PC-9 (cell line): Measurements from ENCODE around the gene CAPZB. TPM values are rescaled to one million over a fixed set of nuclear protein-coding genes. Genes with fewer than 3 reads are reported as not detected.

ENCODE experiments used
- BruUV-seq: library from RNA; stranded (reverse); fragments of 400-500 nt; replicated peaks from 2 replicates; lab custom pipeline; 2021; lab: Mats Ljungman, UMichigan
- CTCF ChIA-PET: fragments of 300-600 bp; sonication (Branson Sonifier 250); formaldehyde crosslinking; loops from one replicate; lab custom pipeline; 2022; ENCODE audit warnings: antibody characterized with exemption; lab: Charles Lee
- POLR2A ChIA-PET: fragments of 300-600 bp; sonication (Branson Sonifier 250); formaldehyde crosslinking; loops from one replicate; lab custom pipeline; 2022; ENCODE audit warnings: antibody characterized with exemption; ENCODE audit not compliant: unreplicated experiment; lab: Charles Lee
- DNase-seq, 2 experiments: peaks; one replicate each; pipeline versions ENCODE4 v3.0.0 to v3.0.0-alpha.2; 2015 to 2022; ENCODE audit warnings: mixed read lengths in 1 of 2
- H2AFZ ChIP-seq: fragments of 200-600 bp; sonication (generic); 2 replicates; pipeline ENCODE4 v1.8.1; 2017; ENCODE audit warnings: antibody characterized with exemption
- H3F3A ChIP-seq: fragments of 200-600 bp; sonication (generic); 2 replicates; pipeline ENCODE4 v1.8.1; 2017; ENCODE audit warnings: antibody characterized with exemption, mild to moderate bottlenecking, low read depth; ENCODE audit not compliant: insufficient read depth
- H3K27ac ChIP-seq: fragments of 200-600 bp; sonication (generic); 2 replicates; pipeline ENCODE4 v1.6.1; 2016; ENCODE audit warnings: mixed run types
- H3K27me3 ChIP-seq: fragments of 200-600 bp; sonication (generic); 2 replicates; pipeline ENCODE4 v1.6.1; 2016; ENCODE audit warnings: low read depth, mixed run types; ENCODE audit not compliant: insufficient read depth
- H3K36me3 ChIP-seq: fragments of 200-600 bp; sonication (generic); 2 replicates; pipeline ENCODE4 v1.6.1; 2016; ENCODE audit warnings: low read depth, mixed run types
- H3K4me1 ChIP-seq: fragments of 200-600 bp; sonication (generic); replicated peaks from 2 replicates; pipeline ENCODE4 v1.6.1; 2016; ENCODE audit warnings: mixed run types; ENCODE audit not compliant: insufficient read depth
- H3K4me2 ChIP-seq: fragments of 200-600 bp; sonication (generic); 2 replicates; pipeline ENCODE4 v1.6.1; 2017; ENCODE audit warnings: mixed run types
- H3K4me3 ChIP-seq: fragments of 200-600 bp; sonication (generic); 2 replicates; pipeline ENCODE4 v1.6.1; 2016; ENCODE audit warnings: mixed run types
- H3K79me2 ChIP-seq: fragments of 200-600 bp; sonication (generic); 2 replicates; pipeline ENCODE4 v1.6.1; 2017; ENCODE audit warnings: low read depth, mixed run types
- H3K9me2 ChIP-seq: fragments of 200-600 bp; sonication (generic); 2 replicates; pipeline ENCODE4 v1.8.1; 2017; ENCODE audit warnings: mild to moderate bottlenecking; ENCODE audit not compliant: insufficient read depth
- H3K9me3 ChIP-seq: fragments of 200-600 bp; sonication (generic); 2 replicates; pipeline ENCODE4 v1.8.1; 2016; ENCODE audit warnings: low read depth; ENCODE audit not compliant: insufficient read depth
- H4K20me1 ChIP-seq: fragments of 200-600 bp; sonication (generic); 2 replicates; pipeline ENCODE4 v1.8.1; 2017; ENCODE audit not compliant: insufficient read depth
- CTCF ChIP-seq: fragments of 200-600 bp; sonication (generic); conservative IDR thresholded peaks from 2 replicates; pipeline ENCODE4 v1.6.1; 2017; ENCODE audit warnings: mixed run types, antibody characterized with exemption, mild to moderate bottlenecking, moderate library complexity
- EZH2 ChIP-seq: fragments of 200-600 bp; sonication (generic); IDR thresholded peaks from 2 replicates; pipeline ENCODE4 v1.8.0; 2017; ENCODE audit warnings: antibody characterized with exemption, low read depth
- intact Hi-C: fragments of 100-400 bp; cut with micrococcal nuclease; formaldehyde crosslinking; loops from one replicate; pipeline ENCODE4 v1.10.0; 2022; ENCODE audit not compliant: unreplicated experiment
- total RNA-seq: library from RNA; stranded (reverse); gene quantifications from 2 replicates; pipeline ENCODE4 v1.2.3, GENCODE V29; 2021

Gene CAPZB
- total RNA-seq, 1 experiment from 2014 or later = 222 TPM

GRCh38 chr1:19448491-19449439 is 36.6 kb downstream of the CAPZB start:
- Histone ChIP-seq H3K4me2 (peak overlapping the region; percentile 49), H3K4me3 (no peak overlapping the region), H3K4me1 (peaks cover 40% of the 10 kb centered on the region), H4K20me1 (peaks cover 23% of the 10 kb centered on the region; the same call in 1 of the 2 replicates), H3F3A (peaks cover 34% of the 10 kb centered on the region), H2AFZ (no peak overlapping the region), H3K36me3 (no peaks in the 10 kb centered on the region), H3K9me2 (no peaks in the 10 kb centered on the region), H3K9me3 (no peaks in the 10 kb centered on the region), H3K27me3 (no peaks in the 10 kb centered on the region), H3K79me2 (peaks cover 70% of the 10 kb centered on the region), H3K27ac (peak overlapping the region; percentile 51)
- intact Hi-C loops = loop anchor here (1.0 to 2.0 kb wide), 2 partner anchors 38 to 148 kb away; a partner anchor contains a TSS
- peak; percentile 50 to 66 for DNase-seq
- CTCF ChIA-PET = no interaction called here
- no peak for TF ChIP-seq EZH2
- TF ChIP-seq CTCF = no peak
- BruUV-seq = no TSS peak
- POLR2A ChIA-PET = interaction anchor here (0.6 kb wide), 1 partner anchor 37 kb away, joined by 5 read pairs; the partner anchor contains the start of gene CAPZB

- Histone ChIP-seq H3K27me3 (no peaks in the 10 kb centered on the region), H3K9me2 (no peaks in the 10 kb centered on the region), H4K20me1 (peaks cover 23% of the 10 kb centered on the region; the same call in 1 of the 2 replicates), H3K4me2 (no peak overlapping the region), H3K79me2 (peaks cover 73% of the 10 kb centered on the region), H2AFZ (no peak overlapping the region), H3K4me3 (no peak overlapping the region), H3K36me3 (no peaks in the 10 kb centered on the region), H3F3A (peaks cover 34% of the 10 kb centered on the region), H3K4me1 (peaks cover 40% of the 10 kb centered on the region), H3K9me3 (no peaks in the 10 kb centered on the region), H3K27ac (no peak overlapping the region; the same call in 1 of the 2 replicates)
- intact Hi-C loops = no loop called here
- no peak for TF ChIP-seq CTCF
- TF ChIP-seq EZH2 = no peak
- CTCF ChIA-PET = interaction anchor here (0.6 kb wide), 2 partner anchors 16 to 58 kb away, joined by 3 read pairs; no protein-coding TSS in a partner anchor
- POLR2A ChIA-PET = no interaction called here
- no peak for DNase-seq
- no TSS peak for BruUV-seq
Observed at GRCh38 chr1:19447550-19447949, 37.8 kb downstream of the CAPZB start.

- H3K4me2 ChIP-seq = peak overlapping the region; percentile 23; the same call in 1 of the 2 replicates
- H3K4me1 ChIP-seq = peaks cover 41% of the 10 kb centered on the region
- no TSS peak for BruUV-seq
- no peaks in the 10 kb centered on the region for H3K9me2 ChIP-seq
- peak; percentile 50 to 59 for DNase-seq
- no peak overlapping the region for H2AFZ ChIP-seq
- no peak overlapping the region for H3K4me3 ChIP-seq
- ChIA-PET POLR2A (interaction anchor here (0.5 to 0.6 kb wide), 2 partner anchors 34 to 134 kb away, joined by 3 read pairs; partner anchors contain the start of gene AKR7A2), CTCF (no interaction called here)
- H3K27ac ChIP-seq = no peak overlapping the region
- no peaks in the 10 kb centered on the region for H3K9me3 ChIP-seq
- intact Hi-C loops = no loop called here
- H3K36me3 ChIP-seq = no peaks in the 10 kb centered on the region
- H3K27me3 ChIP-seq = no peaks in the 10 kb centered on the region
- peaks cover 21% of the 10 kb centered on the region for H4K20me1 ChIP-seq
- peaks cover 82% of the 10 kb centered on the region for H3K79me2 ChIP-seq
- TF ChIP-seq CTCF (no peak), EZH2 (no peak)
- peaks cover 33% of the 10 kb centered on the region for H3F3A ChIP-seq
Observed at GRCh38 chr1:19445417-19446342, 39.7 kb downstream of the CAPZB start.
